HG03565 (cell line): Measurements from ENCODE around the gene PIP4K2B.
A peak's percentile ranks its signal among the peaks of the same experiment; 100 is the strongest.

Source experiments
- ATAC-seq: cut with Tn5 transposase; IDR thresholded peaks from one replicate; pipeline ENCODE4 v1.9.1; 2021; ENCODE audit warnings: mild to moderate bottlenecking, moderate library complexity; ENCODE audit not compliant: unreplicated experiment

PIP4K2B gene

DNA sequence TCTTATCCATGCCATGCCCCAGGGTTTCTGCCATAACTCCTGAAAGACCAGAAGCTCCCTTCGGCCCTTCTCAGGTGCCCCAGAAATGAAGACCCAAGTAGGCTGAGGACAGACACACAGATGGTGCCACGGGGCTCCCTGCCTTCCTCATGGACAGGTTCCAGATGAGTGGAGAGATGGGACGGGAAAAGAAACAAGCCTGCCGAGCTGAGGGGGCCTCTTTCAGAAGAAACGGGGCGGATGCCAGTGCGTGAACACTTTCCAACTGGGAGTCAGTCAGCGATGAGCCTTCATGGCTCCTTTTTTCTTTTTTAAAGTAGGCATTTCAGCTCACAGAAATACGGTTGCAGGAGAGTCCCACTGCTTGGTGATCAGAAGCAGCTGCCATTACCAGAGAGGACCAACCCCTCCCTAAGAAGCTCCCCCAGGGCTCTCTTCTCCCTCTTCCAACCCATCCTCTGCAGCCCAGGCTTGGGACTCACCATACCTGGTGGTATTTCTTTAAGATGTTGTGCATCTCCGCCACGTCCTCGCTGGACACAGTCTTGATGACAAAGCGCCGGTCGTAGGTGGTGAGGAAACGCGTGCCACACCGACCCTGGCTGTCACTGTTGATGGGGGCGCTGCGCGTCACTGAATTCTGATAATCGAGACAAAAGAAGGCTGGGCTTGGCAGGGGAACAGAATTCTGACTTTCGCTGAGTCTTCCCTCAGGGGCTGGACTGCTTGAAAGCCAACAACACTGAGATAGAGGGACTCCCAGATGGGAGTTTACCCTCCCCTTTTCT lies 19.2 kb downstream of the PIP4K2B start:
- no peak for ATAC-seq

DNA sequence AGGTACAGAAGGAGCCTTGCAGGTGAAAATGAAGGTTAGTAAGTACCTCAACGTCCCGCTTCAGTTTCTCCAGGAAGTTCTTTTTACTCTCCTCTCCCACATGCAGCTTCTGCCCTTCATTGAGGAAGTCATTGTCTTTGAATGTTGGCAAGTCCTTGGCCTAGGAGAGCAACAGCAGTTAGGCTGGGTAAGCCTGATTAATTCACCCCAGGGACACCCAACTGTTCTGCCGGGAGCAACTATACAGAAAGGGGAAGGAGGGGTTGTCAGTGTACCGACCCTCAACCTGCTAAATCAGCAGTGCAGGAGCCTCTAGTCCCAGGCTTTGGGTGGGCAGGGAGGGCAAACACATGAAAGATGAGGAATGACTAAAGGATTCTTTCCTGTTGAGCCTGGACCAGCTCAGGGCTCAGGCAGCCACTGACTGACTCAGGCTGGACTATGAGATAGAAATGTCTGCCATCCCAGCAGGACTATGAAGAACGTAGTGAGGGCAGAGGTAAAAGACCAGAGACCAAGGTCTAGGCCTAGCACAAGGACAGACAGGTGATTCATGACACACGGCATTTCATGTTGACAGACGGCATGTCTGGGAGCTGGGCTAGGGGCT lies 21.6 kb downstream of the PIP4K2B start:
- no peak for ATAC-seq

DNA sequence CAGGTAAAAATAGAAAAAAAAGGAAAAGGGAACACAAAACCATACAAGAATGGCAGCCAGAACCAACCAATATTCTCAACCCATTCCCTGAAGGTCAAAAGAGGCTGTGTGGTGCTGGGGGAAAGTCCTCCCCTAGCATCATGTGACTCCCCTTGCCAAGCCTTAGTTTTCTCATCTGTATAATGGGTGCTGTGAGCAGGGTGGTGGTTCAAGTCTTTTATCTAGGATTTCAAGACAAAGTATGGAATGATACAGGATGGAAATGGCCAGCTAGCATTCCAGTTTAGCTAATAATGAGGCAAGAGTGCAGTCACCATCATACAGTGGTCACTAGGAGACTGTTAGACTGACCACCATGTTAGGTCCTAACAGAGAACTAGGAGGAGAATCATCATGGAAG lies 26.1 kb downstream of the PIP4K2B start:
- ATAC-seq = no peak

DNA sequence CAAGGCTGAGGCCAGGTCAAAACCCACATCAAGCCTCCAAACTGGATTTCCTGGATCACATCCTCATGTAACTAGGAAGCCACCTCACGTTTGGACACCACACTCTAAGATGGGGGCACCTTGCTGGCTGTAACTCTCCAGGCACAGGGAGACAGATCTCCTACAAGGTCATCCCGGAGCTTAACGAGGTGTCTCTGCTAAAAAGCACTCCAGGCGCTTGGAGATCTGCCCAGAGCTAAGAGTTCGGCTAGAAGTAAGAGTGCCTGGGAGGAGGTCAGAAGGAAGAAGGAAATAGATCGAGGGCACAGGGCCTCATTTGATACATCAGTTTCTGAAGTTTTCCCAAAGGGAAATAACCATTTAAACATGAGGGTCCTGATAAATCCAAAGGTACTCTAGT lies 30.9 kb downstream of the PIP4K2B start:
- no peak for ATAC-seq

DNA sequence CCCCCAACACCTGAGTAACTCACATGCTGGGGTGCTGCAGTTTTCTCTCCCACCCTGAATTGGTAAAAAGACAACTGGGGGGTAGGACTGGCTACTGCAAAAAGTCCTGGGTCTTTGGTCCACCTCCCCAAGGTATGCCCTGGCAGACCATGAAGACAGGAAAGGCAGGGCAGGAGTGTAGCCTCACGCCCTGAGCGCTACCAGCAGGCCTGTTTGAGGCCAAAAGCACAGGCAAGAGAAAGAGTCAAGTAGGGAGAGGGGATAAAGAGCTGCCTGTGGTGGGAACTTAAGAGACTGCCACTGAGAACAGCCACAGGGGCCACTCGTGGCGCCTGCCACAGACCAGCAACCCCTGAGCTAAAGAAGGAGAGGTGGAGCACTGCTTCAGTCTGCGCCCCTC lies 33.0 kb downstream of the PIP4K2B start:
- ATAC-seq = no peak

DNA sequence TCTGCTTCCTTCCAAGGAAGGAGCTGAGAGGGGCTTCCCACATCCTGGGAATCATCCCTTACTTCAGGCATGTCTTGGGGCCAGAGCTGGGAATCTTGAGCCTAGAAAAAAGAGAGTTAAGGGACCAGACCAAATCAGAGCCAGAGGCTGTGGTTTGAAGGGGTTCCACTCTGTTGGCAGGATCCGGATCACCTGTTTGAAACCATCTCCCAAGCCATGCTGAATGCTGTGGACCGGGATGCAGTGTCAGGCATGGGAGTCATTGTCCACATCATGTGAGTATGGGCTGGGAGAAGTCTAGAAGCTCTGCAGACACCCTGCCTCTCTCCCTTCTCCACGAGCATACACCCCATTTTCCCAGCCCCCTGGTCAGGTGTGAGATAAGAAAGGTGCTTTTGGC lies 37.1 kb downstream of the PIP4K2B start:
- no peak for ATAC-seq

DNA sequence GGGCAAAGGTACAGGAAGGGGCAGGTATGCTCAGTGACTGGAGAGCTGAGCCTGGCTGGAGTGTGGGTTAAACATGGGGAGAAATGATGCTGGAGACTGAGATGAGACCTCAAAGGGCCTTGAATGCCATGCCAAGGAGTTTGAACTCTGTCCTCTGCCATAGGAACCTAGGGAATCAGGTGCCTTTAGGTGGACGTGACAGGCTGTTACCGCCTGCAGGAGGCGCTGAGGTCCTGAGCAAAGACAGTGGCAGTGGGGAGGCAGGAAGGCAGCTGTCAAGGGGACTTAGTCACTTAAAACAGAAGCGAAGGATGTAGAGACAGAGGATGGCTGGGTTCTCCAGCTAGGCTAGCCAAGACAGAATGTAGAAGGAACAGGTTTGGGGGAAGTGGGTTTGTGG lies 37.7 kb downstream of the PIP4K2B start:
- no peak for ATAC-seq

DNA sequence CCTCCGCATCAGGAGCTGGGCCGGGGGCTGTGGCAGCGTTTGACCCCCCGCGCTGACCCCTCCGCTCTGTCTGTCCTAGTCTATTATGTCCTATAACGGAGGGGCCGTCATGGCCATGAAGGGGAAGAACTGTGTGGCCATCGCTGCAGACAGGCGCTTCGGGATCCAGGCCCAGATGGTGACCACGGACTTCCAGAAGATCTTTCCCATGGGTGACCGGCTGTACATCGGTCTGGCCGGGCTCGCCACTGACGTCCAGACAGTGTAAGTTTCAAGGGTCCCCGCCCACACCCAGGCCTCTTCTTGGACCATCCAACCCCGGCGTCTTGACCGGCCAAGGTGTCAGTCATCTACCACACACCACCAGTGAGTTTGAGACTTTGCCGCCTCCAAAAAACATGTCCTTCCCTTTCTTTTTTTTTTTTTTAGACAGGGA lies 46.3 kb downstream of the PIP4K2B start:
- no peak for ATAC-seq

DNA sequence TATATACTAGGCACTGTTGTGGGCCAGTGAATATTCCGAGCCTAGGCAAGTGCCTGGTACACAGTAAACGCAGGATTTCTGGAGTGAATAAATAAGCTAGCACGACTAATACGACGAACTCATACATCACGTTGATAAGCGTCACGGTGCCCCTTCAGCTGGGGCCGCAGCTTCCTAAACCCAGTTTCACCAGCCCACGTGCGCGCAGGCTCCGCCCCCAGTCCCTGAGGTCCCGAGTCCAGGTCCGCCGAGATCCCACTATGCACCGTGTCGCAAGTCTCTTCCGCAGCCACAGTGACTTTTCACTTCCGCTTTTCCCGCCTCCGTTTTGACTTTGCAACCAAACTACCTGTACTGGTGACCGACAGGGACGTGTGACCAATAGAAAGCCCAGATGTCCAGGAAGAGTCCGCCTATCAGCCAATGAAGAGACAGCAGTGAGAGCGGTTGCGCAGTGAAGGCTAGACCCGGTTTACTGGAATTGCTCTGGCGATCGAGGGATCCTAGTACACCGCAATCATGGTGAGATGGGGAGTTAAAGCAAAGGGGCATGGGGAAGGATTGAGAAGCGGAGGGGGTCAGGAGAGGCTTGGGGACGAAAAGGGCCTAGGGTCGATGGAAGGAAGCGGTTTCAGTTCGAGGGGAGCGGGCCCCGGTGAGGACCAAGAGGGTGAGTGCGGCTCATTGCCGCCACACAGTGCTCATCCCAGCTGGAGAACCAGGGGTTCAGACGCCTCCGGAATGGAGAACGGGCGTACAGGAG lies 46.9 kb downstream of the PIP4K2B start, which contains the start of gene PSMB3:
TSS of gene PSMB3 (plus strand) at position 434 of the 763 bp plus-strand sequence. CDS start at position 520, 86 bp downstream.
- peak; percentile 87 for ATAC-seq

DNA sequence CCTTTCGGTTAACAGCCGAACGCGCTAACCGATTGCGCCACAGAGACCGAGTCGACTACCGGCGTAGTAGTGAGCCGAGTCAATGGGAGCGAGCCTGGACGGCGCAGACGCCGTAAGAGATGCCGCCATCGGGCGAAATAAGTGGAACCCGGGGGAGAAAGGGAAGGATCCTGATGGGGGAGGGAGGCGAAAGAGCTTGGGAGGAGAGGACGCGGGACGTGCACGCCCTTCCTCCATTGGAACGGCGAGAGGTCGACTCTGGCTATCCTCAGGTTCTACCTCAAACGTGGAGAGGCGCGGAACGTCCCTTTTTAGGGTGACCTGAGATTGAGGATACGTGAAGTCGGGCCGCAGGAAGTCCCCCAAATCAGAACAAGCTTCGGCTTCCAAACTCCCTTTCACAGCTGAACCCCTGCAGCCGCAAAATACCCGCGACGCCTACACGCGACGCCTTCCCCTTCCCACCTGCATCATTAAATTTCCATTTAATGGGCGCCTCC lies 47.5 kb downstream of the PIP4K2B start:
- ATAC-seq = peak; percentile 1

DNA sequence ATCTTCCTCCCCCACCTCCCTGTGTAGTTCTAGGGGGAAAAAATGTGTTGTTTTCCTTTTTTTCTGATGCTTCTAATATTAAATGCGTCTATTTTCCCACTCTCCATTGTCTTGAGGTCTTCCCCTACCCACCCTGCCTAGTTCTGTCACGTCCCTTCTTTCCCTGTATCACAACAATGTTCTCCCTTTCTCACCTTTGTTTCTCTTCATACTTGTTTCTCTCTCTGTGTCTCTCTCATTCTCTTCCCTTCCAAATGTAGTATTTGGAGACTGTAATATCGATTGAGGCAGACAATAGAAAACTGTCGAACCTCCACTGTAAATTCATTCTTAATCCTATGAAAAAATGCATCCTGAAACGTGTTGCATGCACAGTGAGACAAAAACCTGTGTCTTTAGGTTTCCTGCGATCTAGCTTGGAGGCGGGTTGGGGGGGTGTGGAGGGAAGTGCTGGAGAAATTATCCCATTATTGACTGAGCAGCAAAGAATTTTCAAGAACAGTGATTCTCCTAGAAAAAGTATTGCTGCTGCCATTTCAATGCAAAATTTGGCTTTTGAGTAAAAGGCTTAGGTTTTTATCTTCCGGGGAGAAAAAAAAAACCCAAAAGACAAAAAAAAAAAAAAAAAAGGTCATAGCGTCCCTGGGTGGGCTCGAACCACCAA lies 48.1 kb downstream of the PIP4K2B start:
- ATAC-seq = no peak

DNA sequence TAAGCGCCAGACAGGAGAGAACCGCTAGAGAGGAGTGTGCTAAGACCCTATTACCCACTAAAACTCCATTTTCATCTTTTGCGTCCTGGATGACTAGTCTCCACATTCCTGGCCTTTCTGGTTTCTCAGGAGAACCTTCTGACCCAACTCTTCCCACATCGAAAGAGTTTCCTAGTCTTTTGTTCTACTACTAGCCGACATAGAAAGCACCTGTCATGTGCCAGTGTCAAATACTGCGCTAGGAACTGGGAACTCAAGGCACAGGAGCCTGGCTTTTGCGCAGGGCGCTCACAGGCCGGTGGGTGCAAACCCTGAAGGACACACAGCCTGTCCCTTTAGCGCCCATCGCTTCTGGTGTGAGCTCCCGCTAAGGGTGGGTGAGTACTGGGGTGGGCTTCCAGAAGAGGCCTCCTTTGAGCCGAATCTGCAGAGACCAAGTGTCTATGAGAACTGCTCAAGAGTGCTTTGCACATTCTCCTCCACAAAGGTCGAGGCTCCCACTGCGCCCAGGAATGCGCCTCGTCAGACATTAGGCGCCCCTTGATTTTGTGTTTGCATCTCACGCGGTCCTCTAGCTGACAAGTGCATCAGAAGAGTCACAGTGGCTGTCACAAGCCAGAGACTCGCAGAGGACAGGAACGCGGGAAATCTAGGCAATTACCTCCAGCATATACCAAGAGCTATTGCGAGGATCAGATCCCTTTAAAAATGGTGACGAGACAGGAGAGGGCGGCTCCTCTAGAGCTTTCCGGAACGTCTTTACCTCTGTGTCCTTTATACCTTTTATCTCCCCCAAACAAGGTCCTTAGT lies 48.8 kb downstream of the PIP4K2B start:
- no peak for ATAC-seq

DNA sequence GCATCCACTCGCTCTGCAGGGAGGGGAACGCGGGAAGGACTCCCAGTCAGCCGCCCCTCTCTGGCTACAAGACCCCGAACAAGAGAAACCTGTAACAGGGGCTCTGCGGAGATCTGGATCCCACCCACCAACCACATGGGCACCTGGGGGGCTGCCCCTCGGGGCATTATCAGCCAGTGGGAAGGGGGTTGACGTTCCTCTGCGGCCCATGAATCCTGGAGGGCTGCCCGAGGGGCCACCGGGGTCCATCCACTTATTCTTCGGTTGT lies 49.4 kb downstream of the PIP4K2B start:
- no peak for ATAC-seq

DNA sequence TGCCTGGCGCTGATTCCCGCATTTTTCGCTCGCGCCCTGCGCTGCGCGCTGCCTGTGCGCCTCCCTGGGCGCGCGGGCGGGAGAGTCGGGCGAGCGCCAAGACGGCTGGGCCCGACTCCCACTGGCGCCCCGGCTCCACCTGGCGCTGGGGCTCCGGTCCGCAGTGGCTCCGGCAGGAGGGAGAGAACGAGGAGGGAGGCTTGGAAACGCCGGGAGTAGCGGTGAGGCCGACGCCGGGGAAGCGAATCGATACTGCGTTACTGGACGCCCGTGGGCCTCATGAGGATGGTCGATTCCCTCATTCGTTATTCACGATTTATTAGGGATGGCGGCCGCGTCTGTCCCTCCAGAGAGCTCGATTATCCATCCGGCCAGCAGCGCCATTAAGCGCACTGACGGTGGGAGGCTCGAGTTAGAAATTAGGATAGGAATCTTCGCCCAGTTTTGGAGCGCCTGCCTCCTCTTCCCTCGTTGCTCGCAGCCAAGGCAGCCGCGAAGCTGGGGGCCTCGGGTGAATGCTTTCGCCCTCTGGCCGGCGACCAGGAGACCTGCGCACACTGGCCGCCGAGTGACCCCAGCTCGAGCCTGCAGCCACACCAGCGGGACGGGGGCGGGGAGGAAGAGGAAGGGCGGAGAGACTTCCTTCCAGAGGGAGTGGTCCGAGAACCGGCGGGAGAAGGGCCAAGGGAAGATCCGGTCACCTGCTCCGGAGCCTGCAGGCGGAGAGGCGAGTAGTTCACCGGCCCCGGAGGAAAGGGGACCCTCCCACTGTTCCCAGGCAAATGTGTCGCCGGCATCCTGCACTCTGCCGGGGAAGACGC lies 49.9 kb downstream of the PIP4K2B start:
- no peak for ATAC-seq

DNA sequence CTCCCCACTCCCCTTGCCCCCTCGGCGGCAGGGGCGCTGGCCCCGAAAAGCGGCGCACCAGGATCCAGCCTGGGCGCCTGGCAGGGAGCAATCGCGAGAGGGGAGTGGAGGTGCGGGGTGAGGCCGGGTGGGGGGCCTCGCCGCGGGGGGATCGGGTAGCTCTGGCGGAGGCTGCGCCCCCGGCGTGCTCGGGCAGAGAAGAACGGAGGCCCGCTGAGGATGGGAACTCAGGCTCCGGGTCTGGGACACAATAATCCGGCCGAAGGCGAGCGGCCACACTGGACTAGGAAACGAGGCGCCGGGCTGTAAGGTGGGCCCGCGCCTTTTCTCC lies 50.5 kb downstream of the PIP4K2B start:
- no peak for ATAC-seq

DNA sequence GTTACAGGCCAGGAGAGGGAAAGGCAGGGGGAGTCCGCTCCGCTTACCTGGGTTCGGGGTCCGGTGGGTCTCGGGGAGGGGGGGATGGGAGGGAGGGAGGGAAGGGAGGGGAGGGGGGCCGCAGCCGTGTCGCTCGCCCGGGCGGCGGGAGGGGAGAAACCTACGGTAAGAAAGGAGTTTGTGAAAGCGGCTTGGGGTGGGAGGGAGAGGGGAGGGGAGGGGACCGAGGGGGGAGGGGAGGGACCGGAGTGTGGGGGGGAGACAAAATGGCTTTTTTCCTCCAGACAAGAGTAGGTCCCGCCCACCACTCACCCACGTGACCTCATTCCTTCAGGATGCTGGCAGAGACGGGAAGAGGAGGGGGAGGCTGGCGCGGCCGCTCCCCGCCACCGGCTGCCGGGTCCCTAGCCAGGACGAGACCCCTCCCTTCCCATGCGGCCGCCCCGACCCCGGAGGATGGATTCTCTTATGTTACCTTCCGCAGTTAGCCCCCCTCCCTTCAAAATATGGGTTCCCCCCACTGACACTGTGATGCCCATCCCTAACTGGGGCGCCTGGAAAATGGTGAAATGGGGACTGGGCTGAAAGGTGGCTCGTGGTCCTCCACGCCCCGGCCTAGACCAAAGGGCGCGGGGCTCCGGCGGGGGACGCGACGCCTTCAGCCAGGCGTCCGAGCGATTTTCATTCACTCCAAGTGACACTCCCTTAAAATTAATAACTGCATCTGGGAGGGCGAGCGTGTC lies 51.0 kb downstream of the PIP4K2B start, which contains the start of gene PCGF2:
TSS of gene PCGF2 (minus strand) at position 188 of the 743 bp plus-strand sequence. CDS start 7,934 bp downstream, outside the sequence.
- no peak for ATAC-seq

DNA sequence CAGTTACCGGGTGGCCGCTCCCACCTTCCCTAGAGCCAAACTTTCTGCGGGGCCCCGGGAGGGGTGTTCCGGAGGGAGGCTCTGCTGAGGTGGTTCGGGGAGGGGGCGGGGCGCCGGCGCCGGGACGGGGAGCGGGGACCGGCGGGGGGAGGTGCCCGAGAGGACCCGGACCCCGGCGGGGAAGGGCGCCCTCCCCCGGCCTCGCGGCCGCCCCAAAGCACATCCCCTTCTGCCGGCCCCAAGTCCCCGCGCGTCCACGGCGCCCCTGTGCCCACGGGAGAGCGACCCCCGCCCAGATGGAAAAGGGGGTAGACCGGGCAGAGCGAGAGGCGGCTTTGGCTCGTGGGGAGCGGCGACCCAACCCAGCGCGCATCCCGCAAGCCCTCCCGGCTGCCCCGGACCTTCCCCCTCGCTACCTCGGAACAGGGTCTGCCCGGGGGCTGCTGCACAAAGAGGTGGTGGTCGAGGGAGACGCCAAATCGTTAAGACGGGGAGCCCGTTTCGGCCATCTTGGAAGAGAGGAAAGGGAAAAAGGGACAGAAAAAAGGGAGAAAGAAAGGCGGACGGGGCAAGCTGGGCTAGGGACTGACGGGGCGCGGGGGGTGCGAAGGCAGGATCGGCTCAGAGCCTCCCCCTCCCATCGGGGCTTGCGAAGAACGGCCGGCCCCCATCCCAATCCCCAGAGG lies 51.8 kb downstream of the PIP4K2B start:
- no peak for ATAC-seq

DNA sequence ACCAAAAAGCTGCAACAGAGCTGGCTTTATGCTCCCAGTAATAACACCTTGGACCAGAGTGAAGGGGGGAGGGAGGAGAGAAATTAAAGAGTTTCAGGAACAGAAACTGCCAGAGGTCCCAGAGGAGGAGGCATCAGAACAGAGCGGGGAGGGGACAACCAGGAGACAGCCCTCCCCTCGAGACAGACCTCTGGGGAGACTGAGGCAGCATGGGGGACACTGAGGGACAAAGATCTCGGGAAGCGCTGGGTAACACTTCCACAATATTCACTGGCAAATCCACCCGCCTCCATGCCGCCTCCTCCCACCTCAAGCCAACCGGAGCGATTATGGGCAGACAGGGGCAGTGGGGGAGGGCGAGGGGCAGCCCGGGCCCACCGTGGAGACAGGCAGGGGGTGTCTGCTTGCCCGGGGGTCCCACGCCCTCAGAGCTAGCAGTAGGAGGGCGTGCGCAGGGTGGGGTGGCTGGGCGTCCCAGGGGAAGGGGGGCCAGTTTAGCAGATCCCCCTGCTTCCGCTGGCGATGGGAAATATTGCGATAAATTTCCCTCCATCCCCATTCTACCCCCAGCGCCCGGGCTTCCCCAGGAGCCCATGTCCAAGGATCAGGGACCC lies 52.4 kb downstream of the PIP4K2B start:
- ATAC-seq = no peak
